ENCODE results near the gene HRH1.

- TF ChIP-seq CTCF (IDR thresholded peaks at IDR 0.05) (no peak), EP300 (IDR thresholded peaks at IDR 0.05) (no peak), POLR2AphosphoS5 (IDR thresholded peaks at IDR 0.05) (no peak)
Observed at GRCh38 chr3:11145888-11146287, 8.4 kb upstream of the HRH1 start.

Data from esophagus muscularis mucosa (tissue), 4 donors.